Astrocyte (in vitro differentiated cells and primary cell): Measurements from ENCODE around the gene HOXA7. TPM values are rescaled to one million over a fixed set of nuclear protein-coding genes. Genes with fewer than 3 reads are reported as not detected.

Experiments
- DNase-seq: peaks from one replicate; pipeline ENCODE4 v3.0.0-alpha.2; 2010; ENCODE audit warnings: low read depth
- FAIRE-seq: peaks from 2 replicates; lab custom pipeline; 2011; peaks lifted over from hg19 to GRCh38; lab: Jason Lieb, UNC
- H2AFZ ChIP-seq: 2 replicates; pipeline ENCODE4 v1.6.0; 2012; ENCODE audit warnings: low read depth, low read length, inconsistent platforms
- H3K27ac ChIP-seq: 2 replicates; pipeline ENCODE4 v1.5.1; 2011; ENCODE audit warnings: low read depth, low read length, inconsistent platforms
- H3K27me3 ChIP-seq: 2 replicates; pipeline ENCODE4 v1.6.0; 2011; ENCODE audit warnings: low read length, inconsistent platforms; ENCODE audit not compliant: insufficient read depth
- H3K36me3 ChIP-seq: 2 replicates; pipeline ENCODE4 v1.5.1; 2011; ENCODE audit warnings: low read length, inconsistent platforms; ENCODE audit not compliant: insufficient read depth
- H3K4me1 ChIP-seq: 2 replicates; pipeline ENCODE4 v1.5.1; 2011; ENCODE audit warnings: low read length, inconsistent platforms; ENCODE audit not compliant: insufficient read depth
- H3K4me2 ChIP-seq: 2 replicates; pipeline ENCODE4 v1.6.0; 2012; ENCODE audit warnings: low read length, inconsistent platforms
- H3K4me3 ChIP-seq: 2 replicates; pipeline ENCODE4 v1.5.1; 2011; ENCODE audit warnings: low read depth, mild to moderate bottlenecking, low read length, inconsistent platforms; ENCODE audit not compliant: insufficient read depth
- H3K79me2 ChIP-seq: 2 replicates; pipeline ENCODE4 v1.6.0; 2012; ENCODE audit warnings: mild to moderate bottlenecking, low read length, inconsistent platforms; ENCODE audit not compliant: insufficient read depth
- H3K9ac ChIP-seq: 2 replicates; pipeline ENCODE4 v1.6.0; 2012; ENCODE audit warnings: mild to moderate bottlenecking, low read length, inconsistent platforms
- H3K9me3 ChIP-seq: 2 replicates; pipeline ENCODE4 v1.5.1; 2012; ENCODE audit warnings: low read depth, mild to moderate bottlenecking, low read length, inconsistent platforms; ENCODE audit not compliant: insufficient read depth
- H4K20me1 ChIP-seq: 2 replicates; pipeline ENCODE4 v1.6.0; 2012; ENCODE audit warnings: low read length, inconsistent platforms; ENCODE audit not compliant: insufficient read depth
- H3K27ac Mint-ChIP-seq: one replicate; pipeline ENCODE4 v1.8.0; 2021; ENCODE audit warnings: mild to moderate bottlenecking, mixed read lengths; ENCODE audit not compliant: unreplicated experiment
- H3K27me3 Mint-ChIP-seq: one replicate; pipeline ENCODE4 v1.8.0; 2021; ENCODE audit warnings: low read depth, mixed read lengths; ENCODE audit not compliant: unreplicated experiment
- H3K36me3 Mint-ChIP-seq: one replicate; pipeline ENCODE4 v1.8.0; 2021; ENCODE audit warnings: low read depth, mixed read lengths; ENCODE audit not compliant: unreplicated experiment
- H3K4me1 Mint-ChIP-seq: one replicate; pipeline ENCODE4 v1.8.0; 2021; ENCODE audit warnings: low read depth, mixed read lengths; ENCODE audit not compliant: unreplicated experiment
- H3K4me3 Mint-ChIP-seq: one replicate; pipeline ENCODE4 v1.8.0; 2021; ENCODE audit warnings: mild to moderate bottlenecking, moderate library complexity, mixed read lengths; ENCODE audit not compliant: unreplicated experiment
- H3K9me3 Mint-ChIP-seq: one replicate; pipeline ENCODE4 v1.8.0; 2021; ENCODE audit warnings: mild to moderate bottlenecking, mixed read lengths; ENCODE audit not compliant: unreplicated experiment
- CTCF ChIP-seq: IDR thresholded peaks from 2 replicates; pipeline ENCODE4 v1.5.1; 2011; ENCODE audit warnings: low read depth, mild to moderate bottlenecking, inconsistent platforms, low read length, moderate library complexity; ENCODE audit not compliant: insufficient read depth
- EZH2 ChIP-seq: IDR thresholded peaks from 2 replicates; pipeline ENCODE4 v1.6.1; 2012; ENCODE audit warnings: mild to moderate bottlenecking, low read length, inconsistent platforms; ENCODE audit not compliant: insufficient read depth
- total RNA-seq: library from RNA; stranded (reverse); gene quantifications from 2 replicates; pipeline ENCODE4 v1.2.1, GENCODE V29; 2021

Gene HOXA7
- total RNA-seq, 1 donor from 2014 or later: not detected

- H3K36me3 Mint-ChIP-seq: no peaks in the 10 kb centered on the region
- Histone ChIP-seq H3K27me3 (peaks cover 94% of the 10 kb centered on the region), H3K9me3 (peaks cover 9% of the 10 kb centered on the region), H3K79me2 (no peaks in the 10 kb centered on the region), H2AFZ (no peak overlapping the region), H4K20me1 (no peaks in the 10 kb centered on the region), H3K4me1 (no peaks in the 10 kb centered on the region), H3K9ac (no peak overlapping the region), H3K4me2 (no peak overlapping the region), H3K4me3 (no peak overlapping the region), H3K27ac (no peak overlapping the region), H3K36me3 (no peaks in the 10 kb centered on the region)
- H3K27ac Mint-ChIP-seq: peak overlapping the region; percentile 80
- peaks cover 81% of the 10 kb centered on the region for H3K27me3 Mint-ChIP-seq
- H3K9me3 Mint-ChIP-seq: peaks cover 25% of the 10 kb centered on the region
- DNase-seq (no peak), FAIRE-seq (no peak)
- no peak overlapping the region for H3K4me3 Mint-ChIP-seq
- no peak for TF ChIP-seq EZH2
- no peak for TF ChIP-seq CTCF
- H3K4me1 Mint-ChIP-seq: no peaks in the 10 kb centered on the region
Measured at GRCh38 chr7:27164045-27164366, 7.5 kb upstream of the HOXA7 start.

GRCh38 chr7:27163288-27164044 lies 7.0 kb upstream of the HOXA7 start:
- DNase-seq (no peak), FAIRE-seq (no peak)
- H3K79me2 ChIP-seq: no peaks in the 10 kb centered on the region
- peaks cover 81% of the 10 kb centered on the region for H3K27me3 Mint-ChIP-seq
- no peak overlapping the region for H2AFZ ChIP-seq
- peaks cover 8% of the 10 kb centered on the region for H3K9me3 ChIP-seq
- TF ChIP-seq CTCF (no peak), EZH2 (no peak)
- no peaks in the 10 kb centered on the region for H3K4me1 ChIP-seq
- H3K36me3 ChIP-seq: no peaks in the 10 kb centered on the region
- peaks cover 25% of the 10 kb centered on the region for H3K9me3 Mint-ChIP-seq
- no peaks in the 10 kb centered on the region for H3K4me1 Mint-ChIP-seq
- peaks cover 94% of the 10 kb centered on the region for H3K27me3 ChIP-seq
- no peak overlapping the region for H3K4me3 Mint-ChIP-seq
- no peaks in the 10 kb centered on the region for H3K36me3 Mint-ChIP-seq
- no peak overlapping the region for H3K4me3 ChIP-seq
- no peaks in the 10 kb centered on the region for H4K20me1 ChIP-seq
- H3K9ac ChIP-seq: no peak overlapping the region
- H3K27ac ChIP-seq: no peak overlapping the region
- no peak overlapping the region for H3K4me2 ChIP-seq
- peak overlapping the region; percentile 80 for H3K27ac Mint-ChIP-seq
